Astrocyte (in vitro differentiated cells and primary cell): ENCODE data around the gene CDH26. TPM values are rescaled to one million over a fixed set of nuclear protein-coding genes. Genes with fewer than 3 reads are reported as not detected.

ENCODE experiments used
- DNase-seq: peaks from one replicate; pipeline ENCODE4 v3.0.0-alpha.2; 2010; ENCODE audit warnings: low read depth
- FAIRE-seq: peaks from 2 replicates; lab custom pipeline; 2011; peaks lifted over from hg19 to GRCh38; lab: Jason Lieb, UNC
- H2AFZ ChIP-seq: 2 replicates; pipeline ENCODE4 v1.6.0; 2012; ENCODE audit warnings: low read depth, low read length, inconsistent platforms
- H3K27ac ChIP-seq: 2 replicates; pipeline ENCODE4 v1.5.1; 2011; ENCODE audit warnings: low read depth, low read length, inconsistent platforms
- H3K27me3 ChIP-seq: 2 replicates; pipeline ENCODE4 v1.6.0; 2011; ENCODE audit warnings: low read length, inconsistent platforms; ENCODE audit not compliant: insufficient read depth
- H3K36me3 ChIP-seq: 2 replicates; pipeline ENCODE4 v1.5.1; 2011; ENCODE audit warnings: low read length, inconsistent platforms; ENCODE audit not compliant: insufficient read depth
- H3K4me1 ChIP-seq: 2 replicates; pipeline ENCODE4 v1.5.1; 2011; ENCODE audit warnings: low read length, inconsistent platforms; ENCODE audit not compliant: insufficient read depth
- H3K4me2 ChIP-seq: 2 replicates; pipeline ENCODE4 v1.6.0; 2012; ENCODE audit warnings: low read length, inconsistent platforms
- H3K4me3 ChIP-seq: 2 replicates; pipeline ENCODE4 v1.5.1; 2011; ENCODE audit warnings: low read depth, mild to moderate bottlenecking, low read length, inconsistent platforms; ENCODE audit not compliant: insufficient read depth
- H3K79me2 ChIP-seq: 2 replicates; pipeline ENCODE4 v1.6.0; 2012; ENCODE audit warnings: mild to moderate bottlenecking, low read length, inconsistent platforms; ENCODE audit not compliant: insufficient read depth
- H3K9ac ChIP-seq: 2 replicates; pipeline ENCODE4 v1.6.0; 2012; ENCODE audit warnings: mild to moderate bottlenecking, low read length, inconsistent platforms
- H3K9me3 ChIP-seq: 2 replicates; pipeline ENCODE4 v1.5.1; 2012; ENCODE audit warnings: low read depth, mild to moderate bottlenecking, low read length, inconsistent platforms; ENCODE audit not compliant: insufficient read depth
- H4K20me1 ChIP-seq: 2 replicates; pipeline ENCODE4 v1.6.0; 2012; ENCODE audit warnings: low read length, inconsistent platforms; ENCODE audit not compliant: insufficient read depth
- H3K27ac Mint-ChIP-seq: one replicate; pipeline ENCODE4 v1.8.0; 2021; ENCODE audit warnings: mild to moderate bottlenecking, mixed read lengths; ENCODE audit not compliant: unreplicated experiment
- H3K27me3 Mint-ChIP-seq: one replicate; pipeline ENCODE4 v1.8.0; 2021; ENCODE audit warnings: low read depth, mixed read lengths; ENCODE audit not compliant: unreplicated experiment
- H3K36me3 Mint-ChIP-seq: one replicate; pipeline ENCODE4 v1.8.0; 2021; ENCODE audit warnings: low read depth, mixed read lengths; ENCODE audit not compliant: unreplicated experiment
- H3K4me1 Mint-ChIP-seq: one replicate; pipeline ENCODE4 v1.8.0; 2021; ENCODE audit warnings: low read depth, mixed read lengths; ENCODE audit not compliant: unreplicated experiment
- H3K4me3 Mint-ChIP-seq: one replicate; pipeline ENCODE4 v1.8.0; 2021; ENCODE audit warnings: mild to moderate bottlenecking, moderate library complexity, mixed read lengths; ENCODE audit not compliant: unreplicated experiment
- H3K9me3 Mint-ChIP-seq: one replicate; pipeline ENCODE4 v1.8.0; 2021; ENCODE audit warnings: mild to moderate bottlenecking, mixed read lengths; ENCODE audit not compliant: unreplicated experiment
- EZH2 ChIP-seq: IDR thresholded peaks from 2 replicates; pipeline ENCODE4 v1.6.1; 2012; ENCODE audit warnings: mild to moderate bottlenecking, low read length, inconsistent platforms; ENCODE audit not compliant: insufficient read depth
- total RNA-seq: library from RNA; stranded (reverse); gene quantifications from 2 replicates; pipeline ENCODE4 v1.2.1, GENCODE V29; 2021
- TF ChIP-seq, protein P1 (sequence below): IDR thresholded peaks from 2 replicates; pipeline ENCODE4 v1.5.1; 2011; ENCODE audit warnings: low read depth, mild to moderate bottlenecking, inconsistent platforms, low read length, moderate library complexity; ENCODE audit not compliant: insufficient read depth

Gene CDH26
- total RNA-seq, 1 donor from 2014 or later, result 0.34 TPM

DNA sequence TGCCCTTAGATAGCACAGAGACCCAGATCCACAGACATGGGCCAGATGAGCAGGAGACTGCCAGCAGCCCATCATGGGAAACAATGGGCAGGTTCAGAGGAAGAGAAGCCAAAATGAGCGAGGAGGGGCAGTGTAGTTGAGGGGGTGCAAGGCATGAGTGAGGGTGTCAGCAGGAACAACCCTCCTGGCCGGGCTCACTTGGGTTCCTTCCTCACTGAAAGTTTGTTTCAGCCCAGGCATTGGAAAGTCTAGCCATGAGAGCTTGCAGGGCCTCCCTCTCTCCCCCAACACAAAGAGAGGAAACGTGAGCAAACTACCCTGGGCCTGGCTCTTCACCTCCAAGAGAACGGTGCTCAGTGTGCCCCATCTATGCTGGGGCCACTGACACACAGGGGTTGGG lies 48.0 kb downstream of the CDH26 start:
- H4K20me1 ChIP-seq, result no peaks in the 10 kb centered on the region
- no peaks in the 10 kb centered on the region for H3K9me3 ChIP-seq
- H3K27me3 ChIP-seq, result no peaks in the 10 kb centered on the region
- Mint-ChIP-seq H3K27me3 (peaks cover 7% of the 10 kb centered on the region), H3K36me3 (no peaks in the 10 kb centered on the region), H3K27ac (no peak overlapping the region), H3K9me3 (no peaks in the 10 kb centered on the region), H3K4me3 (no peak overlapping the region), H3K4me1 (peaks cover 21% of the 10 kb centered on the region)
- no peak overlapping the region for H3K4me3 ChIP-seq
- H3K4me1 ChIP-seq, result no peaks in the 10 kb centered on the region
- no peak for FAIRE-seq
- no peak overlapping the region for H3K27ac ChIP-seq
- no peak for DNase-seq
- TF ChIP-seq EZH2, result no peak
- TF ChIP-seq, protein P1, sequence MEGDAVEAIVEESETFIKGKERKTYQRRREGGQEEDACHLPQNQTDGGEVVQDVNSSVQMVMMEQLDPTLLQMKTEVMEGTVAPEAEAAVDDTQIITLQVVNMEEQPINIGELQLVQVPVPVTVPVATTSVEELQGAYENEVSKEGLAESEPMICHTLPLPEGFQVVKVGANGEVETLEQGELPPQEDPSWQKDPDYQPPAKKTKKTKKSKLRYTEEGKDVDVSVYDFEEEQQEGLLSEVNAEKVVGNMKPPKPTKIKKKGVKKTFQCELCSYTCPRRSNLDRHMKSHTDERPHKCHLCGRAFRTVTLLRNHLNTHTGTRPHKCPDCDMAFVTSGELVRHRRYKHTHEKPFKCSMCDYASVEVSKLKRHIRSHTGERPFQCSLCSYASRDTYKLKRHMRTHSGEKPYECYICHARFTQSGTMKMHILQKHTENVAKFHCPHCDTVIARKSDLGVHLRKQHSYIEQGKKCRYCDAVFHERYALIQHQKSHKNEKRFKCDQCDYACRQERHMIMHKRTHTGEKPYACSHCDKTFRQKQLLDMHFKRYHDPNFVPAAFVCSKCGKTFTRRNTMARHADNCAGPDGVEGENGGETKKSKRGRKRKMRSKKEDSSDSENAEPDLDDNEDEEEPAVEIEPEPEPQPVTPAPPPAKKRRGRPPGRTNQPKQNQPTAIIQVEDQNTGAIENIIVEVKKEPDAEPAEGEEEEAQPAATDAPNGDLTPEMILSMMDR, result no peak
- H3K9ac ChIP-seq, result no peak overlapping the region
- no peak overlapping the region for H3K4me2 ChIP-seq
- no peaks in the 10 kb centered on the region for H3K36me3 ChIP-seq
- H3K79me2 ChIP-seq, result no peaks in the 10 kb centered on the region
- H2AFZ ChIP-seq, result no peak overlapping the region

DNA sequence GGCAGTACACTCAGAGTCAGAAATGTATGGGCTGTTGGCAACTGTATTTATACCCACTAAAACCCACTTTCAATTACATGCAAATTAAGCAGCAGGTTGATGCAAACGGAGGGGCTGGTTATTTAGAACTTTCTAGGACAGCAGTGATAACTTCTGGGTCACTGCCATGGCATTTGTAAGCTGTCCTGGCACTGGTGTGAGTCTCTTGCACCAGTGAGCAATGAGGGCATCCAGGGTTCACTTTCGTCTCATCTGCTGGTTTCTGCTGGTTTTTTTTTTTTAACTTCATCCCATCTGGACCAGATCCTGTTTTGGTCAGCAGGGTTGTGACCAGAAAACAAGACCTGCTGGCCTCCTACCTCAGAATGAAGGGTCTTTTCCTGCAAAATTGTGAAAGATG lies 49.2 kb downstream of the CDH26 start:
- TF ChIP-seq, protein P1, result no peak
- TF ChIP-seq EZH2, result no peak
- no peaks in the 10 kb centered on the region for H3K36me3 ChIP-seq
- DNase-seq (no peak), FAIRE-seq (no peak)
- no peak overlapping the region for H3K4me3 ChIP-seq
- no peaks in the 10 kb centered on the region for H4K20me1 ChIP-seq
- no peaks in the 10 kb centered on the region for H3K9me3 Mint-ChIP-seq
- no peak overlapping the region for H3K4me2 ChIP-seq
- H3K27ac Mint-ChIP-seq, result no peak overlapping the region
- H3K36me3 Mint-ChIP-seq, result no peaks in the 10 kb centered on the region
- peaks cover 7% of the 10 kb centered on the region for H3K27me3 Mint-ChIP-seq
- H3K4me3 Mint-ChIP-seq, result no peak overlapping the region
- H3K27ac ChIP-seq, result no peak overlapping the region
- H3K27me3 ChIP-seq, result no peaks in the 10 kb centered on the region
- no peak overlapping the region for H3K9ac ChIP-seq
- no peaks in the 10 kb centered on the region for H3K79me2 ChIP-seq
- H3K4me1 ChIP-seq, result no peaks in the 10 kb centered on the region
- H3K9me3 ChIP-seq, result no peaks in the 10 kb centered on the region
- peaks cover 22% of the 10 kb centered on the region for H3K4me1 Mint-ChIP-seq
- H2AFZ ChIP-seq, result no peak overlapping the region

DNA sequence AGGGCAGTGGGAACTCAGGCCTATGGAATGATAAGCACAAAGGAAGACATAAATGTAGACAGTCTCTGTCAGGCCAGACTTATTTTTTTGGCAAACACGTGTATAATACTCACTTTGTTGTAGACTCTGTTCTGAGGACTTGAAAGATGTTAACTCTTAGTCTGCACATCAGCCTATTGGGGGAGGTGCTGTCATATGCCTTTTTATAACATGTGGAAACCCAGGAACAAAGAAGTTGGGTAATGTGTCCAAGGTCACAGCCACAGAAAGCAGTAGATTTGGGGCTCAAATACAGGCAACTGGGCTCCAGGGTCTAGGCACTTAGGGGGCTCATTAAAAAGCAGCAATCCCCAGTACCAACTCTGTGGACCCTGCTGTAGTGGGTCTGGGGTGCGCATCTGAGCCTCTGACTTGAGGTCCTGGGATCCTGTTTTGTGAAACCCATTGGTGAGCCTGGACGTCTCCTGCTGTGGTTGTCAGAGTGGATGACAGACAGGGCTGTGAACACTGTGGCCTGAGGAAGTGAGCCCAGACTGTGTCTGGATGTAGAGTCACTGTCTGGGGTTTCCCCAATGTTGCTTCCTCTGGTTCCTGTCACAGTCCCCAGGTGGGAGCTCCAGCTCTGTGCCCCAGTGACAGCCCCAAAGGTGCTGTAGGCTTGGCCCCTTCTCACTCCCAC lies 50.0 kb downstream of the CDH26 start:
- no peak for FAIRE-seq
- Histone ChIP-seq H3K4me3 (no peak overlapping the region), H3K9me3 (no peaks in the 10 kb centered on the region), H4K20me1 (no peaks in the 10 kb centered on the region), H3K9ac (no peak overlapping the region), H3K4me2 (no peak overlapping the region), H3K27me3 (no peaks in the 10 kb centered on the region), H3K79me2 (no peaks in the 10 kb centered on the region), H3K27ac (no peak overlapping the region), H3K4me1 (no peaks in the 10 kb centered on the region), H3K36me3 (no peaks in the 10 kb centered on the region), H2AFZ (no peak overlapping the region)
- Mint-ChIP-seq H3K27me3 (peaks cover 7% of the 10 kb centered on the region), H3K27ac (no peak overlapping the region), H3K4me1 (peaks cover 24% of the 10 kb centered on the region), H3K36me3 (no peaks in the 10 kb centered on the region), H3K4me3 (no peak overlapping the region), H3K9me3 (no peaks in the 10 kb centered on the region)
- no peak for TF ChIP-seq EZH2
- TF ChIP-seq, protein P1, result no peak
- no peak for DNase-seq
